HepG2 (cell line): Measurements from ENCODE around the gene OR2B2. TPM values are rescaled to one million over a fixed set of nuclear protein-coding genes. Genes with fewer than 3 reads are reported as not detected.

ENCODE experiments used
- BRD4 ChIP-seq: sonication (generic); formaldehyde crosslinking; IDR thresholded peaks from 2 replicates; pipeline ENCODE4 v1.4.0; 2020; ENCODE audit warnings: missing genetic modification reagents
- CHCHD3 ChIP-seq: sonication (generic); formaldehyde crosslinking; IDR thresholded peaks from 2 replicates; pipeline ENCODE4 v1.8.0; 2022; ENCODE audit warnings: mild to moderate bottlenecking, missing genetic modification reagents, moderate library complexity
- GFI1 ChIP-seq: sonication (generic); formaldehyde crosslinking; IDR thresholded peaks from 2 replicates; pipeline ENCODE4 v1.5.0; 2020; ENCODE audit warnings: missing genetic modification reagents, mild to moderate bottlenecking, borderline replicate concordance
- HMG20A ChIP-seq: IDR thresholded peaks from 2 replicates; pipeline ENCODE4 v1.6.1; 2016; ENCODE audit warnings: borderline replicate concordance
- HOXA7 ChIP-seq: sonication (generic); formaldehyde crosslinking; IDR thresholded peaks from 2 replicates; pipeline ENCODE4 v1.8.1; 2022; ENCODE audit warnings: mild to moderate bottlenecking, missing genetic modification reagents, moderate library complexity
- KLF6 ChIP-seq: IDR thresholded peaks from 2 replicates; pipeline ENCODE4 v1.8.0; 2016; ENCODE audit warnings: missing biosample characterization, missing genetic modification reagents
- MAFK ChIP-seq, 2 experiments: IDR thresholded peaks in 1 of 2; conservative IDR thresholded peaks in 1 of 2; 2 replicates each; pipeline ENCODE4 v1.6.1; 2011; ENCODE audit warnings: improper control_type of control experiment in 2 of 2, low read length in 2 of 2
- RFX3 ChIP-seq: IDR thresholded peaks from 2 replicates; pipeline ENCODE4 v1.6.1; 2016; ENCODE audit warnings: missing biosample characterization, missing genetic modification reagents
- SNAI1 ChIP-seq: sonication (generic); formaldehyde crosslinking; IDR thresholded peaks from 2 replicates; pipeline ENCODE4 v1.5.0; 2020; ENCODE audit warnings: mild to moderate bottlenecking, missing genetic modification reagents, borderline replicate concordance
- SP2 ChIP-seq: sonication (generic); formaldehyde crosslinking; IDR thresholded peaks from 2 replicates; pipeline ENCODE4 v1.5.1; 2020; ENCODE audit warnings: mild to moderate bottlenecking, missing genetic modification reagents
- ZFP41 ChIP-seq: sonication (generic); formaldehyde crosslinking; IDR thresholded peaks from 2 replicates; pipeline ENCODE4 v1.4.0; 2020; ENCODE audit warnings: mild to moderate bottlenecking, missing genetic modification reagents, borderline replicate concordance
- ZMYM4 ChIP-seq: sonication (generic); formaldehyde crosslinking; IDR thresholded peaks from 2 replicates; pipeline ENCODE4 v1.8.1; 2023; ENCODE audit warnings: mild to moderate bottlenecking, missing genetic modification reagents
- ZNF205 ChIP-seq: IDR thresholded peaks from 2 replicates; pipeline ENCODE4 v1.6.1; 2018; ENCODE audit warnings: missing biosample characterization, missing genetic modification reagents
- ZNF207 ChIP-seq: fragments of 450-650 bp; IDR thresholded peaks from 2 replicates; pipeline ENCODE4 v1.6.1; 2016; ENCODE audit warnings: antibody characterized with exemption, borderline replicate concordance
- ZNF30 ChIP-seq: sonication (generic); formaldehyde crosslinking; IDR thresholded peaks from 2 replicates; pipeline ENCODE4 v1.5.0; 2020; ENCODE audit warnings: mild to moderate bottlenecking, missing genetic modification reagents
- ZNF703 ChIP-seq: sonication (generic); formaldehyde crosslinking; IDR thresholded peaks from 2 replicates; pipeline ENCODE4 v1.5.1; 2020; ENCODE audit warnings: missing genetic modification reagents, mild to moderate bottlenecking, moderate library complexity, borderline replicate concordance
- ZSCAN9 ChIP-seq: IDR thresholded peaks from 2 replicates; pipeline ENCODE4 v1.6.1; 2016; ENCODE audit warnings: borderline replicate concordance
- polyA plus RNA-seq, 8 experiments: library from polyadenylated mRNA; depleted of rRNA in 3 of 8; stranded (reverse) in 7 of 8; unstranded in 1 of 8; fragments of >200 nt; fragmentation: Illumina TruSeq in 4 of 8; extraction: Trizol in 4 of 8; gene quantifications; 2 replicates each; pipeline versions ENCODE4 v1.2.1 to v1.2.3, GENCODE V29; 2011 to 2016; ENCODE audit warnings: low read depth in 4 of 8, missing spikeins in 1 of 8, mixed read lengths in 1 of 8; ENCODE audit not compliant: insufficient read depth in 1 of 8
- total RNA-seq, 5 experiments: library from RNA; depleted of rRNA; stranded (reverse); fragments of >200 nt; fragmentation: Illumina TruSeq; extraction: Trizol; gene quantifications; 2 replicates each; pipeline ENCODE4 v1.2.3, GENCODE V29; 2016; ENCODE audit warnings: low read depth in 1 of 5
- TF ChIP-seq, protein P1 (sequence below): sonication (generic); formaldehyde crosslinking; IDR thresholded peaks from 2 replicates; pipeline ENCODE4 v1.4.0; 2020; ENCODE audit warnings: missing genetic modification reagents, low read depth, mild to moderate bottlenecking, borderline replicate concordance
- TF ChIP-seq, protein P2 (sequence below): sonication (generic); formaldehyde crosslinking; IDR thresholded peaks from 2 replicates; pipeline ENCODE4 v1.8.0; 2022; ENCODE audit warnings: missing genetic modification reagents, low read depth, mild to moderate bottlenecking, borderline replicate concordance
- TF ChIP-seq, protein P3 (sequence below): sonication (generic); formaldehyde crosslinking; conservative IDR thresholded peaks from 2 replicates; pipeline ENCODE4 v1.5.0; 2020; ENCODE audit warnings: missing genetic modification reagents

The OR2B2 gene
- total and polyA plus RNA-seq, 2 of the 13 experiments (the other 11 are each of a cell fraction or from before 2014, with no cell fraction given) = not detected

DNA sequence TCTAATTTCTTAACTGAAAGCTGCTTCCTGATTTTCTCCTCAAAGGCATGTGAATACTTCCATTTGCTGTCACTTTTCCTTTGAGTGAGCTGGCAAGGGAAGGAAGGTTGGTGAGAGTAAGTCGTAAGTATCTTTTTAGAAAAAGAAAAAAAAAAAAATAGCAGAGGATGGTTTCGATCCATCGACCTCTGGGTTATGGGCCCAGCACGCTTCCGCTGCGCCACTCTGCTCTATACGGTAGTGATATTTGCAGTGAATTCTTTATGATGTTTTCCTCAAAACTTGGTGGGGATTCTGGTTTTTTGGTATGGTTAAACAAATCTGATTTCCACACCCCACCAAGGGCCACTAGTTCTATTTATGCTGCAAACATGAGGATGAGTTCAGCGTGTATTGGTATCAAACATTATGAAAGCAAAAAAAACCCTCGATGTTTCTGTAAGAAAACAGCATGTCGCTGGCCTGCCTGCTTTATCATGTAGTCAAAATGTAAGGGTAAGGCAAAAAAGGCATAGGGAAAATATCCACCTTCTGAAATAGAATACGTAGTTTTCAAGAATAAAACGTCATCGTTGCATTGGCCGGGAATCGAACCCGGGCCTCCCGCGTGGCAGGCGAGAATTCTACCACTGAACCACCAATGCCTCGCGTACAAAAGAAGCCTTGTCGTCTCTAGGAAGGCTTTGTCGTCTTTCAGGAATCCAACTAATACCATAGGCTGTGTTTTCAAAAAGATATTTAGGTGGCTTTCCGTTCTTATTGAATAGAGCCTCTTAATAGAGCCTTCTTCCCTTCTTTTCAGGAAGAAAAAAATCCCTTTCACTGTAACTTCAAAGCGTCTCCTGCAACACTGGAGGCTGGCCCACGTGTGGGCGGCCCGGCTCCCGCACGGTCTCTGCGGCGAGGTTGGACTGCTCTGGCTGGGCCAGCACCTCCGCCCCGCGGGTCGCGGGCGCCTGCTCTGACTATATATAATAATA lies 9.6 kb downstream of the OR2B2 start (continued):
- no peak for TF ChIP-seq RFX3 (CRISPR knock-in tag)
- TF ChIP-seq KLF6 = peak; percentile 47
- TF ChIP-seq, protein P1, sequence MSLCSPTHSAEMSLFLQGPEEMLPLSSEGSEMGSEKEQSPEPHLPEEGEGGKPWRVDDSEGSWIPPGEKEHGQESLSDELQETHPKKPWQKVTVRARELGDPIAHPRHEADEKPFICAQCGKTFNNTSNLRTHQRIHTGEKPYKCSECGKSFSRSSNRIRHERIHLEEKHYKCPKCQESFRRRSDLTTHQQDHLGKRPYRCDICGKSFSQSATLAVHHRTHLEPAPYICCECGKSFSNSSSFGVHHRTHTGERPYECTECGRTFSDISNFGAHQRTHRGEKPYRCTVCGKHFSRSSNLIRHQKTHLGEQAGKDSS (CRISPR knock-in tag) = no peak; the same call in 1 of the 2 replicates
- no peak for TF ChIP-seq ZNF207
- TF ChIP-seq SNAI1 (CRISPR knock-in tag) = no peak
- no peak; the same call in 1 of the 2 replicates for TF ChIP-seq BRD4
- peak; percentile 90; the same call in 1 of the 2 replicates for TF ChIP-seq ZNF205 (CRISPR knock-in tag)
- TF ChIP-seq HMG20A (CRISPR knock-in tag) = 0 out of 2 replicates have a peak, but pooled peaks have one; percentile 43
- TF ChIP-seq, protein P2, sequence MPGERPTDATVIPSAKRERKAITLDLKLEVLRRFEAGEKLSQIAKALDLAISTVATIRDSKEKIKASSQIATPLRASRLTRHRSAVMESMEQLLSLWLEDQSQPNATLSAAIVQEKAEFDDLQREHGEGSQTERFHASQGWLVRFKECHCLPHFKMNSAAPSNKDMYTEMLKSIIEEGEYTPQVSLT (CRISPR knock-in tag) = no peak; the same call in 1 of the 2 replicates
- no peak for TF ChIP-seq ZFP41 (CRISPR knock-in tag)
- no peak for TF ChIP-seq SP2 (CRISPR knock-in tag)
- 0 out of 2 replicates have a peak, but pooled peaks have one; percentile 7 for TF ChIP-seq ZMYM4 (CRISPR knock-in tag)
- no peak for TF ChIP-seq MAFK (conservative IDR thresholded peaks at IDR 0.05 in 1 of 2, IDR thresholded peaks at IDR 0.05 in 1 of 2; ENCODE audit: low read length in 2 of 2)
- peak; percentile 88 for TF ChIP-seq ZSCAN9 (CRISPR knock-in tag)
- TF ChIP-seq, protein P3, sequence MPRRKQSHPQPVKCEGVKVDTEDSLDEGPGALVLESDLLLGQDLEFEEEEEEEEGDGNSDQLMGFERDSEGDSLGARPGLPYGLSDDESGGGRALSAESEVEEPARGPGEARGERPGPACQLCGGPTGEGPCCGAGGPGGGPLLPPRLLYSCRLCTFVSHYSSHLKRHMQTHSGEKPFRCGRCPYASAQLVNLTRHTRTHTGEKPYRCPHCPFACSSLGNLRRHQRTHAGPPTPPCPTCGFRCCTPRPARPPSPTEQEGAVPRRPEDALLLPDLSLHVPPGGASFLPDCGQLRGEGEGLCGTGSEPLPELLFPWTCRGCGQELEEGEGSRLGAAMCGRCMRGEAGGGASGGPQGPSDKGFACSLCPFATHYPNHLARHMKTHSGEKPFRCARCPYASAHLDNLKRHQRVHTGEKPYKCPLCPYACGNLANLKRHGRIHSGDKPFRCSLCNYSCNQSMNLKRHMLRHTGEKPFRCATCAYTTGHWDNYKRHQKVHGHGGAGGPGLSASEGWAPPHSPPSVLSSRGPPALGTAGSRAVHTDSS (CRISPR knock-in tag) = peak; percentile 67; the same call in 1 of the 2 replicates
- no peak for TF ChIP-seq HOXA7 (CRISPR knock-in tag)
- no peak for TF ChIP-seq ZNF30 (CRISPR knock-in tag)
- no peak for TF ChIP-seq ZNF703 (CRISPR knock-in tag)
- no peak for TF ChIP-seq CHCHD3 (CRISPR knock-in tag)
- TF ChIP-seq GFI1 (CRISPR knock-in tag) = 0 out of 2 replicates have a peak, but pooled peaks have one; percentile 66
